ENCODE measurements around the gene APCDD1L.

GRCh38 chr20:58483470-58483869 lies 31.7 kb downstream of the APCDD1L start:
- TF ChIP-seq POLR2A (IDR thresholded peaks at IDR 0.05; ENCODE audit: low read depth, low read length) (no peak), TAF1 (IDR thresholded peaks at IDR 0.05; ENCODE audit: low read depth, low read length) (no peak)

Data from GM12891 (cell line).